HuH-7.5 (cell line): Measurements from ENCODE around the gene RAB40B.

Source experiments
- DNase-seq: peaks from one replicate; pipeline ENCODE4 v3.0.0; 2011; ENCODE audit warnings: low spot score

Gene RAB40B

GRCh38 chr17:82691714-82692113, 6.8 kb downstream of the RAB40B start:
- no peak for DNase-seq

GRCh38 chr17:82690786-82691489, 7.6 kb downstream of the RAB40B start:
- no peak for DNase-seq

- no peak for DNase-seq
Measured at GRCh38 chr17:82689077-82689476, 9.4 kb downstream of the RAB40B start.

- DNase-seq, result no peak
Measured at GRCh38 chr17:82687871-82688270, 10.6 kb downstream of the RAB40B start.

- DNase-seq, result no peak
Measured at GRCh38 chr17:82687375-82687861, 11.1 kb downstream of the RAB40B start.

GRCh38 chr17:82686366-82687324, 11.9 kb downstream of the RAB40B start:
- DNase-seq, result no peak

- no peak for DNase-seq
Measured at GRCh38 chr17:82685291-82685690, 13.2 kb downstream of the RAB40B start.

GRCh38 chr17:82684228-82684841, 14.2 kb downstream of the RAB40B start:
- DNase-seq, result no peak

GRCh38 chr17:82683534-82683933, 15.0 kb downstream of the RAB40B start:
- DNase-seq, result no peak

- no peak for DNase-seq
Measured at GRCh38 chr17:82681547-82681946, 17.0 kb downstream of the RAB40B start.

GRCh38 chr17:82679586-82680465, 18.7 kb downstream of the RAB40B start:
- no peak for DNase-seq

- no peak for DNase-seq
Measured at GRCh38 chr17:82678265-82678891, 20.1 kb downstream of the RAB40B start.

- no peak for DNase-seq
Measured at GRCh38 chr17:82677353-82677925, 21.1 kb downstream of the RAB40B start.

GRCh38 chr17:82675476-82676245, 22.8 kb downstream of the RAB40B start:
- no peak for DNase-seq

- no peak for DNase-seq
Measured at GRCh38 chr17:82674656-82675475, 23.6 kb downstream of the RAB40B start.

- no peak for DNase-seq
Measured at GRCh38 chr17:82670661-82671450, 27.6 kb downstream of the RAB40B start.

GRCh38 chr17:82668631-82669099, 29.8 kb downstream of the RAB40B start:
- DNase-seq, result peak; percentile 86

GRCh38 chr17:82668024-82668630, 30.4 kb downstream of the RAB40B start:
- no peak for DNase-seq
